Activated CD8-positive, alpha-beta T cell treated with anti-CD3 and anti-CD28 coated beads for 36 hours (primary cell): Measurements from ENCODE around the gene KIF21A. TPM values are rescaled to one million over a fixed set of nuclear protein-coding genes. Genes with fewer than 3 reads are reported as not detected.

Experiments used
- ATAC-seq: fragments of 200-7000 bp; cut with Tn5 transposase; one replicate; pipeline ENCODE4 v1.10.0; 2021; ENCODE audit warnings: mild to moderate bottlenecking, moderate library complexity
- CTCF ChIA-PET: fragments of 350-600 bp; sonication (Branson Sonifier 250); formaldehyde crosslinking; loops from one replicate; lab custom pipeline; 2021; ENCODE audit warnings: antibody characterized with exemption; lab: Charles Lee
- POLR2A ChIA-PET: fragments of 350-600 bp; sonication (Branson Sonifier 250); formaldehyde crosslinking; loops from one replicate; lab custom pipeline; 2021; ENCODE audit warnings: antibody characterized with exemption; lab: Charles Lee
- DNase-seq: peaks from one replicate; pipeline ENCODE4 v3.0.0-alpha.2; 2020
- H3K27ac Mint-ChIP-seq: one replicate; pipeline ENCODE4 v1.8.0; 2021; ENCODE audit warnings: mild to moderate bottlenecking, mixed read lengths
- H3K27me3 Mint-ChIP-seq: one replicate; pipeline ENCODE4 v1.8.0; 2021; ENCODE audit warnings: mixed read lengths
- H3K36me3 Mint-ChIP-seq: one replicate; pipeline ENCODE4 v1.8.0; 2021; ENCODE audit warnings: low read depth, mixed read lengths
- H3K4me1 Mint-ChIP-seq: one replicate; pipeline ENCODE4 v1.8.0; 2021; ENCODE audit warnings: low read depth, mixed read lengths
- H3K4me3 Mint-ChIP-seq: one replicate; pipeline ENCODE4 v1.8.0; 2021; ENCODE audit warnings: mild to moderate bottlenecking, moderate library complexity, mixed read lengths
- H3K9me3 Mint-ChIP-seq: one replicate; pipeline ENCODE4 v1.8.0; 2021; ENCODE audit warnings: mixed read lengths
- intact Hi-C: fragments of 100-400 bp; cut with micrococcal nuclease; formaldehyde crosslinking; loops from one replicate; pipeline ENCODE4 v1.10.0; 2022
- total RNA-seq, 2 experiments: library from RNA; stranded (reverse); gene quantifications; one replicate each; pipeline ENCODE4 v1.2.3, GENCODE V29; 2021
- TF ChIP-seq, protein P1 (sequence below): fragments of 200-600 bp; IDR thresholded peaks from one replicate; pipeline ENCODE4 v1.8.0; 2022; ENCODE audit warnings: antibody characterized with exemption, mild to moderate bottlenecking

KIF21A gene
- total RNA-seq, 2 experiments from 2014 or later: 18.0 to 20.0 TPM

DNA sequence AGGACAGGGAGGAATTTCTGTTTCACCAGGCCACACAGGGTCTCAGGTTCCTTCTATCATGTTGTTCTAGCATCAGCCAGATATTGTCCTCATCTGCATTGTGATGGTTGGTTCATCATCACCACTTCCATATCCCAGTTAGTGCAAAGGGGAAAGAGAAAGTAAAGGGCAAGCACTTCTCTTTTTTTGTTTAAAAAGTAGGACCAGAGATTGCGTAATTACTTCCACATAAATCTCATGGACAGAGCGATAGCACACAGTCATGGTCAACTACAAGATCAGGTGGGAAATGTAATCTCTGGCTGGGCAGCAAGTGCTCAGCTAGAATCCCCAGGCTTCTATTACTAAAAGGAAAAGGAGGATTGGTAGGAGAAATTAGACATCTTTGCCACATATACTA is 155.1 kb downstream of the KIF21A start:
- ChIA-PET CTCF (no interaction called here), POLR2A (no interaction called here)
- DNase-seq (no peak), ATAC-seq (no peak)
- Mint-ChIP-seq H3K4me1 (no peaks in the 10 kb centered on the region), H3K4me3 (no peak overlapping the region), H3K27ac (no peak overlapping the region), H3K36me3 (no peaks in the 10 kb centered on the region), H3K9me3 (no peaks in the 10 kb centered on the region), H3K27me3 (no peaks in the 10 kb centered on the region)
- TF ChIP-seq, protein P1, sequence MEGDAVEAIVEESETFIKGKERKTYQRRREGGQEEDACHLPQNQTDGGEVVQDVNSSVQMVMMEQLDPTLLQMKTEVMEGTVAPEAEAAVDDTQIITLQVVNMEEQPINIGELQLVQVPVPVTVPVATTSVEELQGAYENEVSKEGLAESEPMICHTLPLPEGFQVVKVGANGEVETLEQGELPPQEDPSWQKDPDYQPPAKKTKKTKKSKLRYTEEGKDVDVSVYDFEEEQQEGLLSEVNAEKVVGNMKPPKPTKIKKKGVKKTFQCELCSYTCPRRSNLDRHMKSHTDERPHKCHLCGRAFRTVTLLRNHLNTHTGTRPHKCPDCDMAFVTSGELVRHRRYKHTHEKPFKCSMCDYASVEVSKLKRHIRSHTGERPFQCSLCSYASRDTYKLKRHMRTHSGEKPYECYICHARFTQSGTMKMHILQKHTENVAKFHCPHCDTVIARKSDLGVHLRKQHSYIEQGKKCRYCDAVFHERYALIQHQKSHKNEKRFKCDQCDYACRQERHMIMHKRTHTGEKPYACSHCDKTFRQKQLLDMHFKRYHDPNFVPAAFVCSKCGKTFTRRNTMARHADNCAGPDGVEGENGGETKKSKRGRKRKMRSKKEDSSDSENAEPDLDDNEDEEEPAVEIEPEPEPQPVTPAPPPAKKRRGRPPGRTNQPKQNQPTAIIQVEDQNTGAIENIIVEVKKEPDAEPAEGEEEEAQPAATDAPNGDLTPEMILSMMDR: no peak
- intact Hi-C loops: no loop called here

DNA sequence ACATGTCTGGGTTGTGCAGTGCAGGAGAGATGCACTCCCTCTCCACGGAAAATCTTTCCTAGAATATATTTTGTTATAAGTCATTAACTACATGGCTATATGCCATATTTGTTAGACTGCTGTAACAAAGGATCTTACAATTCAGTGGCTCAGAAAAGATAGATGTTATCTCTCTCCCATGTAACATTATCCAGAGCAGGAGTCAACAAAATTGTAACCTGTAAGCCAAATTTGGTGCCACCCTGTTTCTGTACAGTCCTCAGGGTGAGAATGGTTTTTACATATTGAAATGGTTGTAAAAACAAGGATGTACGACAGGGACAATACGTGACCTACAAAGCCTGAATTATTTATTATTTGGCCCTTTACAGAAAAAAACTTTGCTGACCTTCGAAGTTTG is 155.5 kb downstream of the KIF21A start:
- ATAC-seq (no peak), DNase-seq (no peak)
- POLR2A ChIA-PET: interaction anchor here (0.7 kb wide), 1 partner anchor 62 kb away, joined by 3 read pairs; no protein-coding TSS in a partner anchor
- H3K36me3 Mint-ChIP-seq: no peaks in the 10 kb centered on the region
- no peak overlapping the region for H3K27ac Mint-ChIP-seq
- CTCF ChIA-PET: interaction anchor here (2.4 kb wide), 1 partner anchor 14 kb away, joined by 11 read pairs; no protein-coding TSS in a partner anchor
- intact Hi-C loops: no loop called here
- H3K4me1 Mint-ChIP-seq: no peaks in the 10 kb centered on the region
- H3K27me3 Mint-ChIP-seq: no peaks in the 10 kb centered on the region
- no peak overlapping the region for H3K4me3 Mint-ChIP-seq
- no peaks in the 10 kb centered on the region for H3K9me3 Mint-ChIP-seq
- TF ChIP-seq, protein P1: no peak

DNA sequence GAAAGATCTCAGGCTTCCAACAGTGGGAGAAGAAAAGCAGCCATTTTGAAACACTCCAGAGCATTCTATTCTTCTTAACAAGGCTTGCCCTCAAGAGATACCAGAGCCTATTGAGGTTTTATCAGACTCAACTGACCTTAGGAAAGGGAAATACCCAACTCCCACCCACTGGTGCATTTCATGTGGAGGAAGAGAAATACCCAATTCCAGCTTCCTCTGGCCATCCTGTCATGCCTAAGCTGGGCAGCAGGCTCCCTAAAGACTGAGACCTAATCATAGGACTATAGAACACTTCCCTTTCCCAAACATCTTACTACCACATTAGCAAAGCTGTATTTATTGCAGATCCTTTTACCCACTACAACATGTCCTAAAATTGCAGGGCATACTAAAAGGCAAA is 164.5 kb downstream of the KIF21A start:
- Mint-ChIP-seq H3K4me1 (peaks cover 5% of the 10 kb centered on the region), H3K27ac (no peak overlapping the region), H3K4me3 (no peak overlapping the region), H3K9me3 (no peaks in the 10 kb centered on the region), H3K36me3 (no peaks in the 10 kb centered on the region), H3K27me3 (peaks cover 15% of the 10 kb centered on the region)
- intact Hi-C loops: loop anchor here (10.0 kb wide), 1 partner anchor 134 kb away; no protein-coding TSS in a partner anchor
- ChIA-PET POLR2A (no interaction called here), CTCF (no interaction called here)
- TF ChIP-seq, protein P1: no peak
- DNase-seq (no peak), ATAC-seq (no peak)

DNA sequence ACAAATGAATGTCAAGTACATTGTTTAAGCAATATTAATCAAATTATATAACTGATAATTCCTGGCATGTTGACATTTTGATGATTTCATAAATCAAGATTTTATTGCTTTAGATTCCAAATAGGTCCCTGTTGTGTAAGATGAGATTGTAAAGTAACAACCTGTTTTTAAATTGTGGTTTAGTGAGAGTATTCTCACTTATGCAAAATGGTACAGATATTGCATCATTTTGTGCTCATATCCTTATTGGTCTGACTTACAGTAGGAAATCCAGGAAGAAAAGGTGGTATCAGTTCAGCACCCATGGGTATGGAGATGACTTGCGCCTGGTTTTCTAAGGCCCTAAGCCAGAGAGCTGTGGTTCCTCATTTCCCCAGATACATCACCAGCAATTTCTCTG is 165.5 kb downstream of the KIF21A start:
- H3K27me3 Mint-ChIP-seq: peaks cover 18% of the 10 kb centered on the region
- ChIA-PET CTCF (no interaction called here), POLR2A (no interaction called here)
- no peaks in the 10 kb centered on the region for H3K36me3 Mint-ChIP-seq
- no peaks in the 10 kb centered on the region for H3K9me3 Mint-ChIP-seq
- H3K4me3 Mint-ChIP-seq: no peak overlapping the region
- ATAC-seq (peak; percentile 53), DNase-seq (no peak)
- no peak overlapping the region for H3K27ac Mint-ChIP-seq
- TF ChIP-seq, protein P1: no peak
- H3K4me1 Mint-ChIP-seq: peaks cover 5% of the 10 kb centered on the region
- intact Hi-C loops: loop anchor here (10.0 kb wide), 1 partner anchor 133 kb away; no protein-coding TSS in a partner anchor

DNA sequence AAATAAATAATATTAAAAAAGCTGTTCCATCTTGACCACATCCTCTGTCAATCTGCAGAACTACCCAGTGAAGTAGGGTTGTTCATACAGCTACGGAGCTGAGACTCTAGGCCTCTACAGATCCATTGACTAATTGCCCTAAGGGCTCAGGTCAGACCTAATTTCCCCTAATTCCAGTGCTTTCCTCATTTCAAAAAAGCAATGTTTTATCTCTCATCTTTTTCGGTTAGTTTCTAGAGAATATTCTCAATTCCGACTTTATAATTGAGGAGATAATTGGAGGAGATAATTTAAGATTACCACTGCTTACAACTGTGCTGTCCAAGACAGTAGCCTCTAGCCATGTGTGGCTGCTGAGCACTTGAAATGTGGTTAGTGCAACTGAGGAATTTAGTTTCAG is 167.1 kb downstream of the KIF21A start:
- Mint-ChIP-seq H3K27ac (no peak overlapping the region), H3K27me3 (peaks cover 17% of the 10 kb centered on the region), H3K36me3 (no peaks in the 10 kb centered on the region), H3K4me1 (peaks cover 5% of the 10 kb centered on the region), H3K9me3 (no peaks in the 10 kb centered on the region), H3K4me3 (no peak overlapping the region)
- CTCF ChIA-PET: interaction anchor here (0.5 kb wide), 1 partner anchor 42 kb away, joined by 3 read pairs; no protein-coding TSS in a partner anchor
- intact Hi-C loops: loop anchor here (10.0 kb wide), 1 partner anchor 131 kb away; no protein-coding TSS in a partner anchor
- TF ChIP-seq, protein P1: no peak
- POLR2A ChIA-PET: no interaction called here
- ATAC-seq (no peak), DNase-seq (no peak)
